Activated B cell treated with CpG ODN at 0.5 μM for 24 hours (primary cell): ENCODE data around the gene SDE2. TPM values are rescaled to one million over a fixed set of nuclear protein-coding genes. Genes with fewer than 3 reads are reported as not detected.
"Not testable (repeated sequence)": the region's sequence is repeated elsewhere in the genome, so short reads cannot be mapped to it uniquely, and the experiment has no call there.

ENCODE experiments used
- ATAC-seq: fragments of 200-7000 bp; cut with Tn5 transposase; one replicate; pipeline ENCODE4 v1.10.0; 2021; ENCODE audit warnings: low read depth, mild to moderate bottlenecking, moderate library complexity
- CTCF ChIA-PET: fragments of 350-600 bp; sonication (Branson Sonifier 250); formaldehyde crosslinking; loops from one replicate; lab custom pipeline; 2021; ENCODE audit warnings: antibody characterized with exemption; lab: Charles Lee
- POLR2A ChIA-PET: fragments of 350-600 bp; sonication (Branson Sonifier 250); formaldehyde crosslinking; loops from one replicate; lab custom pipeline; 2021; ENCODE audit warnings: antibody characterized with exemption; lab: Charles Lee
- DNase-seq: peaks from one replicate; pipeline ENCODE4 v3.0.0; 2022
- H3K27ac Mint-ChIP-seq: one replicate; pipeline ENCODE4 v1.8.0; 2020; ENCODE audit warnings: mixed read lengths
- H3K27me3 Mint-ChIP-seq: one replicate; pipeline ENCODE4 v1.8.0; 2021; ENCODE audit warnings: mixed read lengths
- H3K36me3 Mint-ChIP-seq: one replicate; pipeline ENCODE4 v1.8.0; 2021; ENCODE audit warnings: low read depth, mixed read lengths
- H3K4me1 Mint-ChIP-seq: one replicate; pipeline ENCODE4 v1.8.0; 2021; ENCODE audit warnings: mixed read lengths
- H3K4me3 Mint-ChIP-seq: one replicate; pipeline ENCODE4 v1.8.0; 2020; ENCODE audit warnings: mild to moderate bottlenecking, mixed read lengths
- H3K9me3 Mint-ChIP-seq: one replicate; pipeline ENCODE4 v1.8.0; 2020; ENCODE audit warnings: mixed read lengths
- CTCF ChIP-seq: fragments of 200-600 bp; IDR thresholded peaks from one replicate; pipeline ENCODE4 v1.8.0; 2022; ENCODE audit warnings: antibody characterized with exemption, mild to moderate bottlenecking
- intact Hi-C: fragments of 100-400 bp; cut with micrococcal nuclease; formaldehyde crosslinking; loops from one replicate; pipeline ENCODE4 v1.15.1; 2024
- total RNA-seq: library from RNA; stranded (reverse); gene quantifications from 2 replicates; pipeline ENCODE4 v1.2.3, GENCODE V29; 2022

SDE2 gene
- total RNA-seq, 1 donor from 2014 or later: 21.8 TPM

- no peak within 1 kb of the TSS for H3K27ac Mint-ChIP-seq
- ATAC-seq (no peak), DNase-seq (no peak)
- ChIA-PET CTCF (no interaction called here), POLR2A (interaction anchor here (0.5 to 0.6 kb wide), 2 partner anchors 41 to 87 kb away, joined by 3 read pairs; no protein-coding TSS in a partner anchor)
- H3K27me3 Mint-ChIP-seq: peaks cover 8% of the 10 kb centered on the region
- H3K36me3 Mint-ChIP-seq: no peaks in the 10 kb centered on the region
- no peak for TF ChIP-seq CTCF
- peaks cover 9% of the 10 kb centered on the region for H3K4me1 Mint-ChIP-seq
- H3K9me3 Mint-ChIP-seq: no peaks in the 10 kb centered on the region
- intact Hi-C loops: no loop called here
- H3K4me3 Mint-ChIP-seq: no peak within 1 kb of the TSS
Observed at GRCh38 chr1:225941187-225941941, 57.8 kb downstream of the SDE2 start, which contains the start of gene LEFTY2. Gene LEFTY2, minus strand, starts transcription at chr1:225941220. Its CDS starts 80 bp downstream, at chr1:225941140.

- ChIA-PET CTCF (no interaction called here), POLR2A (interaction anchor here (0.5 kb wide), 1 partner anchor 88 kb away, joined by 3 read pairs; no protein-coding TSS in a partner anchor)
- H3K27me3 Mint-ChIP-seq: peaks cover 8% of the 10 kb centered on the region
Observed at GRCh38 chr1:225940385-225941151, 58.6 kb downstream of the SDE2 start.

DNA sequence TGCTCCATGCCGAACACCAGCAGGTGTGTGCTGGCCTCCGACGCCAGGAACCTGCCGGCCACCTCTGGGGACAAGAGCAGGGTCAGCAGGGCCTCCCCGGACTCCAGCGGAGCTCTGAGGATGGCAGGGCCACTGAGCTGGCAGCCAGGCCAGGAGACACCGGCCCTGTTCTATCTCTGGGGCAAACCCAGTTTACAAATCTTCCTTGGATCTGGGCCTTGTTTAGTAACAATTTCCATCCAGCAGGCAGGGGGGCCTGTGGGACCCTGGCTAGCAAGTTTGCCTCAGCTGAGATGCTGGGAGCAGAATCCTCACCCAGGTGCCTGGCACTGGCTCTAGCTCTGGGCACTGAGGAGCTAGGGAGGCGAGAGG is 59.2 kb downstream of the SDE2 start:
- H3K4me3 Mint-ChIP-seq, POLR2A ChIA-PET, H3K9me3 Mint-ChIP-seq, H3K27me3 Mint-ChIP-seq, H3K36me3 Mint-ChIP-seq, ATAC-seq, H3K4me1 Mint-ChIP-seq, H3K27ac Mint-ChIP-seq, CTCF ChIA-PET, DNase-seq, intact Hi-C loops: not testable (repeated sequence)

More at GRCh38 chr1:225940385-225941151, 58.6 kb downstream of the SDE2 start:
- H3K4me1 Mint-ChIP-seq: peaks cover 9% of the 10 kb centered on the region
- H3K36me3 Mint-ChIP-seq: no peaks in the 10 kb centered on the region
- DNase-seq (no peak), ATAC-seq (no peak)
- no peak overlapping the region for H3K27ac Mint-ChIP-seq
- TF ChIP-seq CTCF: no peak
- H3K4me3 Mint-ChIP-seq: no peak overlapping the region
- intact Hi-C loops: no loop called here
- no peaks in the 10 kb centered on the region for H3K9me3 Mint-ChIP-seq

GRCh38 chr1:225939097-225939938 is 59.8 kb downstream of the SDE2 start:
- DNase-seq, CTCF ChIA-PET, ATAC-seq, H3K27me3 Mint-ChIP-seq, H3K27ac Mint-ChIP-seq, intact Hi-C loops, H3K9me3 Mint-ChIP-seq, H3K36me3 Mint-ChIP-seq, H3K4me3 Mint-ChIP-seq, H3K4me1 Mint-ChIP-seq: not testable (repeated sequence)
- POLR2A ChIA-PET: interaction anchor here (0.5 to 0.7 kb wide), 2 partner anchors 9 to 174 kb away, joined by 5 to 10 read pairs; no protein-coding TSS in a partner anchor

DNA sequence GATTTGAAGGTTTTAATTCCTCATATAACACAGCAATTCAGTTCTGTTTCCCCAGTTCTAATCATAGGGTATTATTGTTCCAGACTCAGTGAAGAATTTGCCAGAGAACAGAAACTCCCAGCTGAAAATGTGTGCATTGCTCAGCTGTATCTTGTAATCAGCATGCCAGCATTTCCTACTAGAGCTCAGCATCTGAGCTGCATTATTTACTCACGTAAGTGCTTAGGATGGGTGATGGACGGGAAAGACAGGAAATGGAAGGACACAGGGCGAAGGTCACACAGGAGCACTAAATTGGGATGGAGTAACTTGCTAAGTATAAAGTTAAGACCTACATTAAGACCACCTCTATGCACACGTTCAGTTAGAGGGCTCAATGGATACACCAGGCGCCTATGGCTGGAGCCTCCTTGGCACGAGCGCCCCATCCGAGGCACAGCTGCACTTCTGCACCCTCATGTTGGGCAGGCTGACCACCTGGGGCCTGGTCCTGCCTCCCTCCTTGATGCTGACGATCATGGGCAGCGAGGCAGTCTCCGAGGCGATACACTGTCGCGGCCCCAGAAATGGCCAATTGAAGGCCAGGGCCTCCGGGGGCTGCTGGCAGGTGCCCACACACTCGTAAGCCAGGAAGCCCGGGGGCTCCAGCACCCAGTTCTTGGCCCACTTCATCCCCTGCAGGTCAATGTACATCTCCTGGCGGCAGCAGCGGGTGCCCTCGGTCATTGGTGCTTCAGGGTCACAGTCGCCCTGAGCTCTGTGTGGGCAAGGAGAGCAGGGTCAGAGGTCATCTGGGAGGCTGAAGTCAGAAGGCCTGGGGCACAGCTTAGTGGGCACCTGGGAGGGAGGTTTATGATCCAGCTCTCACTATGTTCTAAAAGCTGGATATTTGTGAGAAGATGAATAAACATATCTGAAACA is 61.8 kb downstream of the SDE2 start:
- intact Hi-C loops: no loop called here
- Mint-ChIP-seq H3K27ac (no peak overlapping the region), H3K9me3 (no peaks in the 10 kb centered on the region), H3K4me1 (no peaks in the 10 kb centered on the region), H3K4me3 (no peak overlapping the region), H3K27me3 (peaks cover 3% of the 10 kb centered on the region), H3K36me3 (no peaks in the 10 kb centered on the region)
- CTCF ChIA-PET: no interaction called here
- TF ChIP-seq CTCF: no peak
- POLR2A ChIA-PET: interaction anchor here (5.1 kb wide), 1 partner anchor 13 kb away, joined by 26 read pairs; the partner anchor contains the start of gene PYCR2
- no peak for DNase-seq
- no peak for ATAC-seq
